Astrocyte (in vitro differentiated cells and primary cell): ENCODE results near the gene PFN4. TPM values are rescaled to one million over a fixed set of nuclear protein-coding genes. Genes with fewer than 3 reads are reported as not detected.

Source experiments
- DNase-seq: peaks from one replicate; pipeline ENCODE4 v3.0.0-alpha.2; 2010; ENCODE audit warnings: low read depth
- FAIRE-seq: peaks from 2 replicates; lab custom pipeline; 2011; peaks lifted over from hg19 to GRCh38; lab: Jason Lieb, UNC
- H2AFZ ChIP-seq: 2 replicates; pipeline ENCODE4 v1.6.0; 2012; ENCODE audit warnings: low read depth, low read length, inconsistent platforms
- H3K27ac ChIP-seq: 2 replicates; pipeline ENCODE4 v1.5.1; 2011; ENCODE audit warnings: low read depth, low read length, inconsistent platforms
- H3K27me3 ChIP-seq: 2 replicates; pipeline ENCODE4 v1.6.0; 2011; ENCODE audit warnings: low read length, inconsistent platforms; ENCODE audit not compliant: insufficient read depth
- H3K36me3 ChIP-seq: 2 replicates; pipeline ENCODE4 v1.5.1; 2011; ENCODE audit warnings: low read length, inconsistent platforms; ENCODE audit not compliant: insufficient read depth
- H3K4me1 ChIP-seq: 2 replicates; pipeline ENCODE4 v1.5.1; 2011; ENCODE audit warnings: low read length, inconsistent platforms; ENCODE audit not compliant: insufficient read depth
- H3K4me2 ChIP-seq: 2 replicates; pipeline ENCODE4 v1.6.0; 2012; ENCODE audit warnings: low read length, inconsistent platforms
- H3K4me3 ChIP-seq: 2 replicates; pipeline ENCODE4 v1.5.1; 2011; ENCODE audit warnings: low read depth, mild to moderate bottlenecking, low read length, inconsistent platforms; ENCODE audit not compliant: insufficient read depth
- H3K79me2 ChIP-seq: 2 replicates; pipeline ENCODE4 v1.6.0; 2012; ENCODE audit warnings: mild to moderate bottlenecking, low read length, inconsistent platforms; ENCODE audit not compliant: insufficient read depth
- H3K9ac ChIP-seq: 2 replicates; pipeline ENCODE4 v1.6.0; 2012; ENCODE audit warnings: mild to moderate bottlenecking, low read length, inconsistent platforms
- H3K9me3 ChIP-seq: 2 replicates; pipeline ENCODE4 v1.5.1; 2012; ENCODE audit warnings: low read depth, mild to moderate bottlenecking, low read length, inconsistent platforms; ENCODE audit not compliant: insufficient read depth
- H4K20me1 ChIP-seq: 2 replicates; pipeline ENCODE4 v1.6.0; 2012; ENCODE audit warnings: low read length, inconsistent platforms; ENCODE audit not compliant: insufficient read depth
- H3K27ac Mint-ChIP-seq: one replicate; pipeline ENCODE4 v1.8.0; 2021; ENCODE audit warnings: mild to moderate bottlenecking, mixed read lengths; ENCODE audit not compliant: unreplicated experiment
- H3K27me3 Mint-ChIP-seq: one replicate; pipeline ENCODE4 v1.8.0; 2021; ENCODE audit warnings: low read depth, mixed read lengths; ENCODE audit not compliant: unreplicated experiment
- H3K36me3 Mint-ChIP-seq: one replicate; pipeline ENCODE4 v1.8.0; 2021; ENCODE audit warnings: low read depth, mixed read lengths; ENCODE audit not compliant: unreplicated experiment
- H3K4me1 Mint-ChIP-seq: one replicate; pipeline ENCODE4 v1.8.0; 2021; ENCODE audit warnings: low read depth, mixed read lengths; ENCODE audit not compliant: unreplicated experiment
- H3K4me3 Mint-ChIP-seq: one replicate; pipeline ENCODE4 v1.8.0; 2021; ENCODE audit warnings: mild to moderate bottlenecking, moderate library complexity, mixed read lengths; ENCODE audit not compliant: unreplicated experiment
- H3K9me3 Mint-ChIP-seq: one replicate; pipeline ENCODE4 v1.8.0; 2021; ENCODE audit warnings: mild to moderate bottlenecking, mixed read lengths; ENCODE audit not compliant: unreplicated experiment
- EZH2 ChIP-seq: IDR thresholded peaks from 2 replicates; pipeline ENCODE4 v1.6.1; 2012; ENCODE audit warnings: mild to moderate bottlenecking, low read length, inconsistent platforms; ENCODE audit not compliant: insufficient read depth
- total RNA-seq: library from RNA; stranded (reverse); gene quantifications from 2 replicates; pipeline ENCODE4 v1.2.1, GENCODE V29; 2021
- TF ChIP-seq, protein P1 (sequence below): IDR thresholded peaks from 2 replicates; pipeline ENCODE4 v1.5.1; 2011; ENCODE audit warnings: low read depth, mild to moderate bottlenecking, inconsistent platforms, low read length, moderate library complexity; ENCODE audit not compliant: insufficient read depth

PFN4 gene
- total RNA-seq, 1 donor from 2014 or later = 0.64 TPM

DNA sequence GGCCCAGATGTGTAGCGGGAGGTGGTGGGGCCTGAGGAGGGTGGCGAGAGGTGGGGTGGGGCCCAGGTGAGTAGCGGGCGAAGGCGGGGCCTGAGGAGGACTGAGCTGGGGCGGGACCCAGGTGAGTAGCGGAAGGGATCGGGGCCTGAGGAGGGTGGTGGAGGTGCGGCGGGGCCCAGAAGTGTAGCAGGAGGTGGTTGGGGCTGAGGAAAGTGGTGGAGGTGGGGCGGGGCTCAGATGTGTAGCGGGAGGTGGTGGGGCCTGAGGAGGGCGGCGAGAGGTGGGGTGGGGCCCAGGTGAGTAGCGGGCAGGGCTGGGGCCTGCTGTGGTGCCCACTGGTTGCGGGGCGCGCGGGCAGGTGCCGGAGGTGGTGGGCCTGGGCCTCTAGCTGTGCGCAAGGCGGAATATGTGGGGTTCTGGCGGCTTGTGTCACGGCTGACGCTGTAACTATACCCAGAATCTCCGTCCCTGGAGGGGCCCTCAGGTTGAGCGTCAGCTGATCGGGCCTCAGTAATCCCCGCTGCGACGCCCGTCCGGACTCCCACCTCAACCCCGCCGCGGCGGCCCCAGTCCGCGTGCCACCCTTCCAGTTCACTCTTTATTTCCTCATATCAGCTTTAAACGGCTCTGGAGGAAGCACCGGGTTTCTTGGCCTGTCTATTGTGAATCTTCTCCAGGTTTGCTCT is 46.1 kb downstream of the PFN4 start:
- H3K9ac ChIP-seq = peak overlapping the region; percentile 98
- H2AFZ ChIP-seq = peak overlapping the region; percentile 70
- no peak overlapping the region for H3K27ac ChIP-seq
- DNase-seq = no peak
- Mint-ChIP-seq H3K36me3 (peaks cover 11% of the 10 kb centered on the region), H3K27me3 (no peaks in the 10 kb centered on the region), H3K9me3 (no peaks in the 10 kb centered on the region), H3K4me3 (peak overlapping the region; percentile 98), H3K4me1 (peaks cover 3% of the 10 kb centered on the region), H3K27ac (peak overlapping the region; percentile 92)
- no peak for FAIRE-seq
- H3K4me1 ChIP-seq = peaks cover 8% of the 10 kb centered on the region
- H4K20me1 ChIP-seq = peaks cover 13% of the 10 kb centered on the region
- H3K4me3 ChIP-seq = peak overlapping the region; percentile 56
- H3K4me2 ChIP-seq = peak overlapping the region; percentile 91
- no peaks in the 10 kb centered on the region for H3K27me3 ChIP-seq
- peaks cover 26% of the 10 kb centered on the region for H3K36me3 ChIP-seq
- TF ChIP-seq EZH2 = no peak
- TF ChIP-seq, protein P1, sequence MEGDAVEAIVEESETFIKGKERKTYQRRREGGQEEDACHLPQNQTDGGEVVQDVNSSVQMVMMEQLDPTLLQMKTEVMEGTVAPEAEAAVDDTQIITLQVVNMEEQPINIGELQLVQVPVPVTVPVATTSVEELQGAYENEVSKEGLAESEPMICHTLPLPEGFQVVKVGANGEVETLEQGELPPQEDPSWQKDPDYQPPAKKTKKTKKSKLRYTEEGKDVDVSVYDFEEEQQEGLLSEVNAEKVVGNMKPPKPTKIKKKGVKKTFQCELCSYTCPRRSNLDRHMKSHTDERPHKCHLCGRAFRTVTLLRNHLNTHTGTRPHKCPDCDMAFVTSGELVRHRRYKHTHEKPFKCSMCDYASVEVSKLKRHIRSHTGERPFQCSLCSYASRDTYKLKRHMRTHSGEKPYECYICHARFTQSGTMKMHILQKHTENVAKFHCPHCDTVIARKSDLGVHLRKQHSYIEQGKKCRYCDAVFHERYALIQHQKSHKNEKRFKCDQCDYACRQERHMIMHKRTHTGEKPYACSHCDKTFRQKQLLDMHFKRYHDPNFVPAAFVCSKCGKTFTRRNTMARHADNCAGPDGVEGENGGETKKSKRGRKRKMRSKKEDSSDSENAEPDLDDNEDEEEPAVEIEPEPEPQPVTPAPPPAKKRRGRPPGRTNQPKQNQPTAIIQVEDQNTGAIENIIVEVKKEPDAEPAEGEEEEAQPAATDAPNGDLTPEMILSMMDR = no peak
- no peaks in the 10 kb centered on the region for H3K9me3 ChIP-seq
- H3K79me2 ChIP-seq = peaks cover 40% of the 10 kb centered on the region

DNA sequence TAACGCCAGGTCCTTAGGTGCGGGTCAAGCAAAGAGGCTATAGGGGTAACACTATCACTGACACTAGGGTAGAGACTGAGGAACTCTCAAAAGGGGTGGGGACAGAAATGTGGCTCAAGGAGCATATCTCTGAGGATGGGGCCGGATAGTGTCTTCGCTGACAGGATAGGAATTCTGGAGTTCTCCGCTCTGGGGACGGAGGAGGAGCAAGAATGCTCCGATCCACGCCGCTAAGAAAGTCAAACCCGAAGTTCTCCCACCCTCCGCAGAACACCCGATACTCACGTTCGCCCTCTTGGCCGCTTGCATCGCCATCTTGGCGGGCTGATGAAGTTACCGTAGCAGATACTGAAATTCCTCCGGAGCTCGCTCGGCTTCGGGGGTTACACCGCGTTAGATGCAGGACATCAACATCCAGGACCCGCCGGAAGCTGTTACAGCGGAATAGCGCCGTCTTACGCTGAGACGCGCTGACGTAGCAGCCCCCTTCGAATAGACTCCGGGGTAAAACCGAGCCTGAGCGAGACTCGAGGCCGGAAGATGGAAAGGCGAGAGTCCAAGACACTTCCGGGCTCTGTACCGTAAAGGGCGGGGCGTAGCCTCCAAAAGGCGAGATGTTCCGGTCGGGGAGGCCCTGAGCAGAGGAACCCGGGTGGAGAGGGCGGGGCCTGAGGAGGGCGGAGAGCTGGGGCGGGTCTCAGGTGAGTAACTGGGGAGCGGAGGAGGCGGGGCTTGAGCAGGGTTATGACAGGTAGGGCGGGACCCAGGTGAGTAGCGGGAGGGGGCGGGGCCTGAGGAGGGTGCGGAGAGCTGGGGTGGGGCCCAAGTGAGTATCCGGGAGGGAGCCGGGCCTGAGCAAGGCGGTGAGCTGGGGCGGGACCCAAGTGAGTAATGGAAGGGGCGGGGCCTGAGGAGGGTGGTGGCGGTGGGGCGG is 47.0 kb downstream of the PFN4 start, which contains the start of gene SF3B6:
TSS of gene SF3B6 (minus strand) at position 412 of the 934 bp plus-strand sequence. CDS start at position 315, 97 bp downstream.
- FAIRE-seq = peak; percentile 29
- peak within 1 kb of the TSS; percentile 98 for H3K9ac ChIP-seq
- peaks cover 31% of the 10 kb centered on the region for H3K36me3 ChIP-seq
- Mint-ChIP-seq H3K27me3 (no peaks in the 10 kb centered on the region), H3K9me3 (no peaks in the 10 kb centered on the region), H3K4me3 (peak within 1 kb of the TSS; percentile 98), H3K27ac (peak within 1 kb of the TSS; percentile 92), H3K4me1 (peaks cover 3% of the 10 kb centered on the region), H3K36me3 (peaks cover 10% of the 10 kb centered on the region)
- peak within 1 kb of the TSS; percentile 99 for H3K4me3 ChIP-seq
- peak; percentile 96 for DNase-seq
- peaks cover 8% of the 10 kb centered on the region for H3K4me1 ChIP-seq
- peaks cover 47% of the 10 kb centered on the region for H3K79me2 ChIP-seq
- no peaks in the 10 kb centered on the region for H3K9me3 ChIP-seq
- peaks cover 20% of the 10 kb centered on the region for H4K20me1 ChIP-seq
- H2AFZ ChIP-seq = peak within 1 kb of the TSS; percentile 90
- peak within 1 kb of the TSS; percentile 91 for H3K4me2 ChIP-seq
- no peaks in the 10 kb centered on the region for H3K27me3 ChIP-seq
- no peak for TF ChIP-seq EZH2
- TF ChIP-seq, protein P1 = no peak
- H3K27ac ChIP-seq = peak within 1 kb of the TSS; percentile 90
